ENCODE measurements around the gene FAM234B. TPM values are rescaled to one million over a fixed set of nuclear protein-coding genes. Genes with fewer than 3 reads are reported as not detected.

FAM234B gene
- total RNA-seq, 2 donors from 2014 or later = 7.2 to 10.1 TPM

DNA sequence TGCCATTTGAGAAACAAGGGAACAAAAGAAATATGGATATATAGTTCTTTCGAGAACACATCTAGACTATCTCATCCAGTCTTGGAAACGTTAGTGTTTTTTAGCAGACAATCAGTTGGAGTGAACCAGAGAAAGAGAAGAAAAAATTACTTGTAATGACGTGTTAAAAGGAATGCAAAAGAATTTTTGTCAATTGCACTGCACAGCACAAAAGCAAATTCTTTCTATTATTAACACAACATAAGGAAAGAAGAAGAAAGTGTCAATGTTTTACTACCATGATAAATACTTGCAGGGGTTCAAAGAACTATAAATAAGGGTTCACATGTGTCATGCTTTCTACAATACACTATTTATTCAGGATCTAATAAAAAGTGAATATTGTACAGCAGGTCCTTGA is 86.8 kb downstream of the FAM234B start:
- H3K36me3 Mint-ChIP-seq = no peaks in the 10 kb centered on the region
- H3K27me3 Mint-ChIP-seq = peaks cover 21 to 47% of the 10 kb centered on the region in 2 donors
- no peak overlapping the region for H3K27ac Mint-ChIP-seq
- no peak for DNase-seq (ENCODE audit: low spot score)
- no peaks in the 10 kb centered on the region for H3K4me1 Mint-ChIP-seq (ENCODE audit: low read depth in 2 of 2)
- no peaks in the 10 kb centered on the region for H3K9me3 Mint-ChIP-seq
- H3K4me3 Mint-ChIP-seq = no peak overlapping the region
- no peak for ATAC-seq

Other genes starting within 250 kb of the FAM234B start
- gene DDX47, start 231.0 kb upstream of the FAM234B start, total RNA-seq = 10 to 100 TPM; 79.2 to 81.3 TPM
- not detected for gene GPRC5A, start 152.8 kb upstream of the FAM234B start, total RNA-seq
- not detected for gene GPRC5D, start 92.2 kb upstream of the FAM234B start, total RNA-seq
- 10 to 100 TPM; 11.2 to 13.9 TPM for gene HEBP1, start 44.1 kb upstream of the FAM234B start, total RNA-seq
- not detected for gene GSG1, start 59.3 kb downstream of the FAM234B start, total RNA-seq
- gene EMP1, start 152.3 kb downstream of the FAM234B start, total RNA-seq = 1 to 10 TPM; 1.4 to 4.2 TPM

All from natural killer cell treated with Interleukin-12 subunit alpha and Interleukin-12 subunit beta and Interleukin-15 and Interleukin-18, amount 100 ng/mL, for 72 hours (primary cell).